SK-N-SH (cell line): ENCODE data around the gene ATP2A3. TPM values are rescaled to one million over a fixed set of nuclear protein-coding genes. Genes with fewer than 3 reads are reported as not detected.

Source experiments
- CTCF ChIA-PET: fragments of 300-600, 350-600 bp; formaldehyde crosslinking; extraction: SDS; loops from one replicate; lab custom pipeline; 2021; lab: Yijun Ruan, JAX
- POLR2A ChIA-PET: fragments of 350-600 bp; sonication (Branson Sonifier 250); formaldehyde crosslinking; extraction: SDS; loops from one replicate; lab custom pipeline; 2020; ENCODE audit warnings: antibody characterized with exemption, inconsistent platforms; lab: Yijun Ruan, JAX
- DNase-seq: peaks from one replicate; pipeline ENCODE4 v3.0.0; 2012
- H2AFZ ChIP-seq: fragments of 200-600 bp; sonication (generic); 2 replicates; pipeline ENCODE4 v1.8.1; 2016; ENCODE audit warnings: antibody characterized with exemption, mild to moderate bottlenecking, low read depth
- H3F3A ChIP-seq: fragments of 200-600 bp; sonication (generic); replicated peaks from 2 replicates; pipeline ENCODE3; 2016; ENCODE audit warnings: antibody characterized with exemption, mild to moderate bottlenecking; ENCODE audit not compliant: insufficient read depth
- H3K27ac ChIP-seq, 2 experiments: fragments of 200-500 bp in 1 of 2; fragments of 200-600 bp in 1 of 2; sonication (Bioruptor generic) in 1 of 2; sonication (generic), shearing (Covaris generic) in 1 of 2; 2 replicates each; pipeline versions ENCODE4 v1.5.1 to v1.6.1; 2014 to 2016; ENCODE audit warnings: low read depth in 2 of 2, inconsistent platforms in 1 of 2, low read length in 1 of 2, mild to moderate bottlenecking in 1 of 2, mixed read lengths in 1 of 2
- H3K27me3 ChIP-seq: fragments of 200-600 bp; sonication (generic), shearing (Covaris generic); 2 replicates; pipeline ENCODE4 v1.6.1; 2016; ENCODE audit warnings: mixed run types; ENCODE audit not compliant: insufficient read depth
- H3K36me3 ChIP-seq, 2 experiments: fragments of 200-500 bp in 1 of 2; fragments of 200-600 bp in 1 of 2; sonication (Bioruptor generic) in 1 of 2; sonication (generic) in 1 of 2; replicated peaks in 1 of 2; 2 replicates each; pipeline versions ENCODE3 to v1.5.1; 2014 to 2016; ENCODE audit warnings: low read length in 1 of 2, mild to moderate bottlenecking in 1 of 2; ENCODE audit not compliant: insufficient read depth in 2 of 2, control insufficient read depth in 1 of 2
- H3K4me1 ChIP-seq, 2 experiments: fragments of 200-500 bp in 1 of 2; fragments of 200-600 bp in 1 of 2; sonication (Bioruptor generic) in 1 of 2; sonication (generic), shearing (Covaris generic) in 1 of 2; 2 replicates each; pipeline versions ENCODE4 v1.5.1 to v1.6.1; 2014 to 2016; ENCODE audit warnings: low read depth in 1 of 2, low read length in 1 of 2, mixed run types in 1 of 2; ENCODE audit not compliant: insufficient read depth in 2 of 2, control insufficient read depth in 1 of 2
- H3K4me2 ChIP-seq: fragments of 200-600 bp; sonication (generic), shearing (Covaris generic); 2 replicates; pipeline ENCODE4 v1.6.1; 2017; ENCODE audit warnings: mixed run types
- H3K4me3 ChIP-seq, 2 experiments: fragments of 200-500 bp in 1 of 2; fragments of 200-600 bp in 1 of 2; sonication (Bioruptor generic) in 1 of 2; sonication (generic), shearing (Covaris generic) in 1 of 2; 2 replicates each; pipeline versions ENCODE4 v1.5.1 to v1.8.1; 2014 to 2016; ENCODE audit warnings: low read depth in 2 of 2, inconsistent platforms in 1 of 2, low read length in 1 of 2, mild to moderate bottlenecking in 1 of 2, mixed read lengths in 1 of 2, moderate library complexity in 1 of 2
- H3K79me2 ChIP-seq: fragments of 200-600 bp; sonication (generic); 2 replicates; pipeline ENCODE4 v1.8.1; 2017; ENCODE audit warnings: mild to moderate bottlenecking; ENCODE audit not compliant: insufficient read depth
- H3K9ac ChIP-seq: fragments of 200-600 bp; sonication (generic); 2 replicates; pipeline ENCODE4 v1.6.1; 2017; ENCODE audit warnings: mixed run types
- H3K9me2 ChIP-seq: fragments of 200-600 bp; sonication (generic); 2 replicates; pipeline ENCODE4 v1.6.1; 2017; ENCODE audit warnings: mixed run types
- H3K9me3 ChIP-seq: fragments of 200-600 bp; sonication (generic); 2 replicates; pipeline ENCODE4 v1.6.1; 2017; ENCODE audit warnings: mixed run types, mild to moderate bottlenecking, moderate library complexity
- H4K20me1 ChIP-seq: fragments of 200-600 bp; sonication (generic); 2 replicates; pipeline ENCODE4 v1.6.1; 2017; ENCODE audit warnings: mild to moderate bottlenecking, mixed run types; ENCODE audit not compliant: insufficient read depth
- ELF1 ChIP-seq: IDR thresholded peaks from 2 replicates; pipeline ENCODE4 v1.4.0; 2012
- EZH2phosphoT487 ChIP-seq: fragments of 200-600 bp; sonication (generic); IDR thresholded peaks from 2 replicates; pipeline ENCODE4 v1.6.1; 2017; ENCODE audit warnings: low read depth, mixed run types, mild to moderate bottlenecking, antibody characterized with exemption, moderate library complexity, borderline replicate concordance
- FOXJ3 ChIP-seq: sonication (generic); formaldehyde crosslinking; IDR thresholded peaks from 2 replicates; pipeline ENCODE4 v1.5.1; 2020; ENCODE audit warnings: mild to moderate bottlenecking, missing genetic modification reagents
- FOXM1 ChIP-seq: IDR thresholded peaks from 2 replicates; pipeline ENCODE4 v1.4.0; 2012; ENCODE audit warnings: low read depth, mild to moderate bottlenecking
- GABPA ChIP-seq: IDR thresholded peaks from 2 replicates; pipeline ENCODE4 v1.4.0; 2012; ENCODE audit warnings: low read depth, mild to moderate bottlenecking
- GATA2 ChIP-seq: sonication (generic); formaldehyde crosslinking; IDR thresholded peaks from 2 replicates; pipeline ENCODE4 v1.5.0; 2020; ENCODE audit warnings: mild to moderate bottlenecking, missing genetic modification reagents
- JUND ChIP-seq: IDR thresholded peaks from 2 replicates; pipeline ENCODE4 v1.4.0; 2012
- NFIC ChIP-seq: IDR thresholded peaks from 2 replicates; pipeline ENCODE4 v1.4.0; 2012; ENCODE audit warnings: borderline replicate concordance
- RFX5 ChIP-seq: IDR thresholded peaks from 2 replicates; pipeline ENCODE4 v1.6.1; 2012; ENCODE audit warnings: mild to moderate bottlenecking, improper control_type of control experiment, low read length
- SIN3A ChIP-seq: IDR thresholded peaks from 2 replicates; pipeline ENCODE4 v1.6.1; 2012; ENCODE audit warnings: low read depth, mild to moderate bottlenecking, low read length, moderate library complexity, borderline replicate concordance
- SMC3 ChIP-seq: IDR thresholded peaks from 2 replicates; pipeline ENCODE4 v1.6.1; 2012; ENCODE audit warnings: low read depth, low read length, improper control_type of control experiment
- TAF1 ChIP-seq: IDR thresholded peaks from 2 replicates; pipeline ENCODE4 v1.6.1; 2012; ENCODE audit warnings: low read depth, mild to moderate bottlenecking, low read length, moderate library complexity, borderline replicate concordance
- TCF12 ChIP-seq: IDR thresholded peaks from 2 replicates; pipeline ENCODE4 v1.4.0; 2012
- TEAD4 ChIP-seq: IDR thresholded peaks from 2 replicates; pipeline ENCODE4 v1.4.0; 2012; ENCODE audit warnings: mild to moderate bottlenecking, borderline replicate concordance; ENCODE audit not compliant: insufficient read depth
- WGBS: methylation state at CpG from one replicate; pipeline ENCODE4 v1.1.6; 2017; ENCODE audit warnings: low lambda C conversion rate; 5-methylcytosine and 5-hydroxymethylcytosine counted together
- polyA plus RNA-seq, 3 experiments: library from polyadenylated mRNA; depleted of rRNA; stranded (reverse); fragments of >200 nt; gene quantifications; 2 replicates each; pipeline ENCODE4 v1.2.3, GENCODE V29; 2012
- TF ChIP-seq, protein P1 (sequence below): IDR thresholded peaks from 2 replicates; pipeline ENCODE4 v1.6.1; 2012; ENCODE audit warnings: mild to moderate bottlenecking, low read depth, low read length, moderate library complexity
- TF ChIP-seq, protein P2 (sequence below): IDR thresholded peaks from 2 replicates; pipeline ENCODE4 v1.4.0; 2012; ENCODE audit warnings: low read depth, borderline replicate concordance
- TF ChIP-seq, protein P3 (sequence below): IDR thresholded peaks from 2 replicates; pipeline ENCODE4 v1.4.0; 2012; ENCODE audit warnings: low read depth, borderline replicate concordance
- TF ChIP-seq, protein P4 (sequence below): fragments of 150-350 bp; IDR thresholded peaks from 2 replicates; pipeline ENCODE4 v1.6.1; 2017; ENCODE audit warnings: antibody characterized with exemption, low read length, low read depth, borderline replicate concordance

ATP2A3 gene
- polyA plus RNA-seq, 1 of the 3 experiments (the other 2 are of a cell fraction) = 2.1 TPM

DNA sequence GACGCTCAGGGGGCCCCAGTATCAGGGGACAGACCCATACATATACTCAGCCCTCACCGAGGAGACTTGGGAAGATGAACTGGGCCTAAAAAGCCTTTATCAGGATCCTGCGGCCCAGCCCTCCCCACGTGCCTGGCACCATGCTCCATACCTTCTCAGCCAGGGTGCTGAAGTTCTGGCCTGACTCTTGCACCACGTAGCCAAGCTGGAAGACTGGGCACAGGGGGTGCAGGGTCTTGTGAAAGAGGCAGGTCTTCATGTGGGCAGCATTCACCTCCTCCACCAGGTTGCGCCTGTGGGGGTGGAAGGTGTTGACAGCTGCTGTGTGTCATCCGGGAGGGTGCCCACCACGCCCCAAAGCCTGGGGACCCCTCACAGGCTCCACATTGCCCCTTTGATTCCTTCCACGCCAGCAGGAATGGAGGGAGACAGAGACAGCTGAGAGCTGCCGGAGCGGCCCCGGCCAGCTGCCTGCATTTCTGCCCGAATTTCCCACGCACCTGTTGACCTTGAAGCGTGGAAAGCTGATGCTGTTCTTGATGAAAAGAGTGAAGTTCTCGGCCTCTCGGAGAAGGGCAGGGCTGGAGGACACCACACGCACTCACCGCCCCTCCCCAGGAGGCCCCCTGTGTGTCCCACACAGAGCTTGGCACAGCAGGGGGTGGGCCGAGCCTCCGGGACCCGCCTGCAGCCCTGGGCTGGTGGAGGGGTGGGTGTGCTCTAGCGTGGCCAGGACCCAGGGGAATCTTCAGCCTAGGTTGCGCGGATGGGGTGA, 61.0 kb downstream of the ATP2A3 start:
- Histone ChIP-seq H2AFZ (no peak overlapping the region), H3K4me3 (no peak overlapping the region), H3K9me3 (no peaks in the 10 kb centered on the region), H3K4me2 (no peak overlapping the region), H3K9ac (no peak overlapping the region), H4K20me1 (no peaks in the 10 kb centered on the region), H3K27ac (no peak overlapping the region), H3K9me2 (no peaks in the 10 kb centered on the region), H3K27me3 (no peaks in the 10 kb centered on the region), H3K36me3 (no peaks in the 10 kb centered on the region), H3K4me1 (no peaks in the 10 kb centered on the region; a peak in 1 of 4 replicates), H3K79me2 (no peaks in the 10 kb centered on the region), H3F3A (no peaks in the 10 kb centered on the region)
- TF ChIP-seq TAF1 (no peak), TEAD4 (no peak), TCF12 (no peak), FOXM1 (no peak), GABPA (no peak), FOXJ3 (CRISPR knock-in tag) (no peak), ELF1 (no peak), GATA2 (CRISPR knock-in tag) (no peak), SIN3A (no peak), JUND (no peak), EZH2phosphoT487 (no peak), SMC3 (no peak), NFIC (no peak), RFX5 (no peak)
- TF ChIP-seq, protein P1, sequence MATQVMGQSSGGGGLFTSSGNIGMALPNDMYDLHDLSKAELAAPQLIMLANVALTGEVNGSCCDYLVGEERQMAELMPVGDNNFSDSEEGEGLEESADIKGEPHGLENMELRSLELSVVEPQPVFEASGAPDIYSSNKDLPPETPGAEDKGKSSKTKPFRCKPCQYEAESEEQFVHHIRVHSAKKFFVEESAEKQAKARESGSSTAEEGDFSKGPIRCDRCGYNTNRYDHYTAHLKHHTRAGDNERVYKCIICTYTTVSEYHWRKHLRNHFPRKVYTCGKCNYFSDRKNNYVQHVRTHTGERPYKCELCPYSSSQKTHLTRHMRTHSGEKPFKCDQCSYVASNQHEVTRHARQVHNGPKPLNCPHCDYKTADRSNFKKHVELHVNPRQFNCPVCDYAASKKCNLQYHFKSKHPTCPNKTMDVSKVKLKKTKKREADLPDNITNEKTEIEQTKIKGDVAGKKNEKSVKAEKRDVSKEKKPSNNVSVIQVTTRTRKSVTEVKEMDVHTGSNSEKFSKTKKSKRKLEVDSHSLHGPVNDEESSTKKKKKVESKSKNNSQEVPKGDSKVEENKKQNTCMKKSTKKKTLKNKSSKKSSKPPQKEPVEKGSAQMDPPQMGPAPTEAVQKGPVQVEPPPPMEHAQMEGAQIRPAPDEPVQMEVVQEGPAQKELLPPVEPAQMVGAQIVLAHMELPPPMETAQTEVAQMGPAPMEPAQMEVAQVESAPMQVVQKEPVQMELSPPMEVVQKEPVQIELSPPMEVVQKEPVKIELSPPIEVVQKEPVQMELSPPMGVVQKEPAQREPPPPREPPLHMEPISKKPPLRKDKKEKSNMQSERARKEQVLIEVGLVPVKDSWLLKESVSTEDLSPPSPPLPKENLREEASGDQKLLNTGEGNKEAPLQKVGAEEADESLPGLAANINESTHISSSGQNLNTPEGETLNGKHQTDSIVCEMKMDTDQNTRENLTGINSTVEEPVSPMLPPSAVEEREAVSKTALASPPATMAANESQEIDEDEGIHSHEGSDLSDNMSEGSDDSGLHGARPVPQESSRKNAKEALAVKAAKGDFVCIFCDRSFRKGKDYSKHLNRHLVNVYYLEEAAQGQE = no peak
- TF ChIP-seq, protein P2, sequence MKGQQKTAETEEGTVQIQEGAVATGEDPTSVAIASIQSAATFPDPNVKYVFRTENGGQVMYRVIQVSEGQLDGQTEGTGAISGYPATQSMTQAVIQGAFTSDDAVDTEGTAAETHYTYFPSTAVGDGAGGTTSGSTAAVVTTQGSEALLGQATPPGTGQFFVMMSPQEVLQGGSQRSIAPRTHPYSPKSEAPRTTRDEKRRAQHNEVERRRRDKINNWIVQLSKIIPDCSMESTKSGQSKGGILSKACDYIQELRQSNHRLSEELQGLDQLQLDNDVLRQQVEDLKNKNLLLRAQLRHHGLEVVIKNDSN = no peak
- TF ChIP-seq, protein P3, sequence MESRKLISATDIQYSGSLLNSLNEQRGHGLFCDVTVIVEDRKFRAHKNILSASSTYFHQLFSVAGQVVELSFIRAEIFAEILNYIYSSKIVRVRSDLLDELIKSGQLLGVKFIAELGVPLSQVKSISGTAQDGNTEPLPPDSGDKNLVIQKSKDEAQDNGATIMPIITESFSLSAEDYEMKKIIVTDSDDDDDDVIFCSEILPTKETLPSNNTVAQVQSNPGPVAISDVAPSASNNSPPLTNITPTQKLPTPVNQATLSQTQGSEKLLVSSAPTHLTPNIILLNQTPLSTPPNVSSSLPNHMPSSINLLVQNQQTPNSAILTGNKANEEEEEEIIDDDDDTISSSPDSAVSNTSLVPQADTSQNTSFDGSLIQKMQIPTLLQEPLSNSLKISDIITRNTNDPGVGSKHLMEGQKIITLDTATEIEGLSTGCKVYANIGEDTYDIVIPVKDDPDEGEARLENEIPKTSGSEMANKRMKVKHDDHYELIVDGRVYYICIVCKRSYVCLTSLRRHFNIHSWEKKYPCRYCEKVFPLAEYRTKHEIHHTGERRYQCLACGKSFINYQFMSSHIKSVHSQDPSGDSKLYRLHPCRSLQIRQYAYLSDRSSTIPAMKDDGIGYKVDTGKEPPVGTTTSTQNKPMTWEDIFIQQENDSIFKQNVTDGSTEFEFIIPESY = no peak
- TF ChIP-seq, protein P4, sequence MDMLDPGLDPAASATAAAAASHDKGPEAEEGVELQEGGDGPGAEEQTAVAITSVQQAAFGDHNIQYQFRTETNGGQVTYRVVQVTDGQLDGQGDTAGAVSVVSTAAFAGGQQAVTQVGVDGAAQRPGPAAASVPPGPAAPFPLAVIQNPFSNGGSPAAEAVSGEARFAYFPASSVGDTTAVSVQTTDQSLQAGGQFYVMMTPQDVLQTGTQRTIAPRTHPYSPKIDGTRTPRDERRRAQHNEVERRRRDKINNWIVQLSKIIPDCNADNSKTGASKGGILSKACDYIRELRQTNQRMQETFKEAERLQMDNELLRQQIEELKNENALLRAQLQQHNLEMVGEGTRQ = no peak
- ChIA-PET POLR2A (no interaction called here), CTCF (interaction anchor here (1.4 to 3.4 kb wide), 3 partner anchors 10 to 172 kb away, joined by 3 to 34 read pairs (median 10); no protein-coding TSS in a partner anchor)
- 75% methylated on average over 16 of the region's 25 CpGs for WGBS
- DNase-seq = no peak
